Uterus (tissue), 4 donors: Measurements from ENCODE around the gene RNF208. TPM values are rescaled to one million over a fixed set of nuclear protein-coding genes. Genes with fewer than 3 reads are reported as not detected.

Experiments
- DNase-seq, 2 donors: peaks; one replicate each; pipeline ENCODE4 v3.0.0-alpha.2; 2019 to 2020
- H3K27ac ChIP-seq, 2 donors: fragments of 200-600 bp; sonication (generic); 1 replicate in 1 of 2; 2 replicates in 1 of 2; pipeline ENCODE4 v1.5.1; 2016 to 2018
- H3K27me3 ChIP-seq, 2 donors: fragments of 200-600 bp; sonication (generic); one replicate each; pipeline ENCODE4 v1.5.1; 2018 to 2019; ENCODE audit warnings: control low read depth in 1 of 2
- H3K36me3 ChIP-seq, 2 donors: fragments of 200-600 bp; sonication (generic); one replicate each; pipeline ENCODE4 v1.5.1; 2019; ENCODE audit warnings: control low read depth in 1 of 2
- H3K4me1 ChIP-seq, 2 donors: fragments of 200-600 bp; sonication (generic); one replicate each; pipeline ENCODE4 v1.5.1; 2018 to 2019; ENCODE audit warnings: control low read depth in 1 of 2
- H3K4me3 ChIP-seq, 2 donors: fragments of 200-600 bp; sonication (generic); 1 replicate in 1 of 2; 2 replicates in 1 of 2; pipeline ENCODE4 v1.5.1; 2018 to 2019; ENCODE audit warnings: mild to moderate bottlenecking in 1 of 2
- H3K9me3 ChIP-seq, 2 donors: fragments of 200-600 bp; sonication (generic); one replicate each; pipeline ENCODE4 v1.5.1; 2019; ENCODE audit warnings: control low read depth in 1 of 2
- POLR2A ChIP-seq, 2 donors: fragments of 450-650 bp; IDR thresholded peaks; one replicate each; pipeline ENCODE4 v1.6.1; 2016; ENCODE audit warnings: antibody characterized with exemption in 2 of 2, mild to moderate bottlenecking in 1 of 2, moderate library complexity in 1 of 2
- intact Hi-C: fragments of 100-400 bp; cut with DNase I; formaldehyde crosslinking; loops from one replicate; pipeline ENCODE4 v1.15.1; 2023; ENCODE audit warnings: low total_unique reads
- total RNA-seq, 4 donors: library from RNA; depleted of rRNA in 3 of 4; stranded (reverse); fragments of >200 nt in 3 of 4; gene quantifications; one replicate each; pipeline versions ENCODE4 v1.1.0 to v1.2.4, GENCODE V29; 2014 to 2023
- TF ChIP-seq, protein P1 (sequence below), 4 experiments: fragments of 200-600 bp in 2 of 4; fragments of 450-650 bp in 2 of 4; sonication (generic) in 2 of 4; IDR thresholded peaks; one replicate each; pipeline ENCODE4 v1.5.1; 2016 to 2019; ENCODE audit warnings: antibody characterized with exemption in 4 of 4, mild to moderate bottlenecking in 2 of 4, moderate library complexity in 1 of 4
- donor health status: DM: yes; HTN: yes; CAD: no.

RNF208 gene
- total RNA-seq, 4 donors from 2014 or later = 3.7 TPM; not detected in 3

DNA sequence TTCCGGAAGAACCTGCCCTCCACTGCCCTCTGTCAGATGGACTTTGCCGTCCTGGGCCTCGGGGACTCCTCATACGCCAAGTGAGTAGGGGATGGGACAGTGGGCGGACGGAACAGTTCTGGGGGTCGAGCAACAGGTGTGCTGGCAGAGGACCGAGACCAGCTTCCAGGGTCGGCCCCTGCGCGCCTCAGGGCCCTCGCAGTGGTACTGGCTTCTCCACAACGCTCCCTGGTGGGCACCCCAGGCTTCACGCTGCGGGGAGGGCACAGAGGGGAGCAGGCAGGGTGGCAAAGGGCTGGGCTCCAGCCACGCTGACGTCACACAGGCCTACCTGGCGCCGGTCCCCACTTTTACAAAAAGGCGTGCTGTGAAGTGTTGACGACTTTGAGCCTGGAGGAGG, 9.5 kb downstream of the RNF208 start:
- no peak for TF ChIP-seq POLR2A (IDR thresholded peaks at IDR 0.05)
- TF ChIP-seq, protein P1, sequence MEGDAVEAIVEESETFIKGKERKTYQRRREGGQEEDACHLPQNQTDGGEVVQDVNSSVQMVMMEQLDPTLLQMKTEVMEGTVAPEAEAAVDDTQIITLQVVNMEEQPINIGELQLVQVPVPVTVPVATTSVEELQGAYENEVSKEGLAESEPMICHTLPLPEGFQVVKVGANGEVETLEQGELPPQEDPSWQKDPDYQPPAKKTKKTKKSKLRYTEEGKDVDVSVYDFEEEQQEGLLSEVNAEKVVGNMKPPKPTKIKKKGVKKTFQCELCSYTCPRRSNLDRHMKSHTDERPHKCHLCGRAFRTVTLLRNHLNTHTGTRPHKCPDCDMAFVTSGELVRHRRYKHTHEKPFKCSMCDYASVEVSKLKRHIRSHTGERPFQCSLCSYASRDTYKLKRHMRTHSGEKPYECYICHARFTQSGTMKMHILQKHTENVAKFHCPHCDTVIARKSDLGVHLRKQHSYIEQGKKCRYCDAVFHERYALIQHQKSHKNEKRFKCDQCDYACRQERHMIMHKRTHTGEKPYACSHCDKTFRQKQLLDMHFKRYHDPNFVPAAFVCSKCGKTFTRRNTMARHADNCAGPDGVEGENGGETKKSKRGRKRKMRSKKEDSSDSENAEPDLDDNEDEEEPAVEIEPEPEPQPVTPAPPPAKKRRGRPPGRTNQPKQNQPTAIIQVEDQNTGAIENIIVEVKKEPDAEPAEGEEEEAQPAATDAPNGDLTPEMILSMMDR (IDR thresholded peaks at IDR 0.05) = no peak
- DNase-seq = no peak
- no peaks in the 10 kb centered on the region for H3K9me3 ChIP-seq
- H3K4me3 ChIP-seq = no peak overlapping the region
- no peak overlapping the region for H3K27ac ChIP-seq
- peaks cover 0 to 1% of the 10 kb centered on the region in 2 donors for H3K4me1 ChIP-seq
- H3K36me3 ChIP-seq = no peaks in the 10 kb centered on the region
- intact Hi-C loops = no loop called here
- no peaks in the 10 kb centered on the region for H3K27me3 ChIP-seq

DNA sequence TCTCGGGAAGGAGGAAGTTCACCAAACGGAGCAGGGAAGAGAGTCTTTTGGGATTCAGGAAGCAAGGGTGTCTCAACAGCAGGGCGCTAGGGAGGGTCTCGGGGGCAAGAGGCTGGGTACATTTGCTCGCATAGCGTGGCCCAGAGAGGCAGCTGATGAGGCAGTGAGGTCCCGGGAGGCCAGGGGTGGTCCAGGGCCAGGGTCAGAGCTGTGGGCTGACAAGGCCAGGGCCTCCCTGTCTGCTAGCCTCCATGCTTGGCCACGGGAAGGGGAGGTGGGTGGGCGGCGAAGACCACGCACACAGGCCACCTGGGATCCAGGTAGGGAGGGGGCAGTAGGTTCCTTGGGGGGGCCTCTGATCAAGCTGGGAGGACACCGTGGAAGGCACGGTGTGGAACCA, 10.5 kb downstream of the RNF208 start:
- intact Hi-C loops = no loop called here
- no peak overlapping the region for H3K27ac ChIP-seq
- DNase-seq = no peak
- H3K9me3 ChIP-seq = no peaks in the 10 kb centered on the region
- H3K36me3 ChIP-seq = no peaks in the 10 kb centered on the region
- H3K4me1 ChIP-seq = peaks cover 0 to under 1% of the 10 kb centered on the region in 2 donors
- no peaks in the 10 kb centered on the region for H3K27me3 ChIP-seq
- TF ChIP-seq POLR2A (IDR thresholded peaks at IDR 0.05) = no peak
- TF ChIP-seq, protein P1 (IDR thresholded peaks at IDR 0.05) = no peak
- no peak overlapping the region for H3K4me3 ChIP-seq

DNA sequence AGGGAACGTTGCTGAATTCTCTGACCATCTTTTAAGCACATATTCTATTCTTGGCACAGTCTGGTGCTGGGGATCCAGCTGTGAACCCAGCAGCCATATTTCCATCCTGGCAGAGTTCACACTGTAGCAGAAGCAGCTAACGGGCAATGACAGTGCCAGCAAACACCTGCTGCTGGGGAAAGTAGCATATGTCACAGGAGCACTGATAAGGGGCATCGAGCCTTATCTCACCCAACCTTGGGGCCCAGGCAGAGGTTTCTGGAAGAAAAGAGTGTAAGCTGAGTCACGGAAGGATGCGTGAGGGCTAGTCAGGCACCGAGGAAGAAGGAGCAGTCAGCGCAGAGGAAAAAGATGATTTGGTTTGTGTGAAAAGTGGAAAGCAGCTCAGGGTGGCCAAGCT, 15.4 kb downstream of the RNF208 start:
- intact Hi-C loops = no loop called here
- Histone ChIP-seq H3K27me3 (no peaks in the 10 kb centered on the region), H3K9me3 (no peaks in the 10 kb centered on the region), H3K4me3 (peak overlapping the region in 1 of 2 donors; percentile 86), H3K4me1 (peaks cover 9 to 15% of the 10 kb centered on the region in 2 donors), H3K27ac (no peak overlapping the region), H3K36me3 (no peaks in the 10 kb centered on the region)
- TF ChIP-seq POLR2A (IDR thresholded peaks at IDR 0.05) = no peak
- TF ChIP-seq, protein P1 (IDR thresholded peaks at IDR 0.05) = no peak
- no peak for DNase-seq

DNA sequence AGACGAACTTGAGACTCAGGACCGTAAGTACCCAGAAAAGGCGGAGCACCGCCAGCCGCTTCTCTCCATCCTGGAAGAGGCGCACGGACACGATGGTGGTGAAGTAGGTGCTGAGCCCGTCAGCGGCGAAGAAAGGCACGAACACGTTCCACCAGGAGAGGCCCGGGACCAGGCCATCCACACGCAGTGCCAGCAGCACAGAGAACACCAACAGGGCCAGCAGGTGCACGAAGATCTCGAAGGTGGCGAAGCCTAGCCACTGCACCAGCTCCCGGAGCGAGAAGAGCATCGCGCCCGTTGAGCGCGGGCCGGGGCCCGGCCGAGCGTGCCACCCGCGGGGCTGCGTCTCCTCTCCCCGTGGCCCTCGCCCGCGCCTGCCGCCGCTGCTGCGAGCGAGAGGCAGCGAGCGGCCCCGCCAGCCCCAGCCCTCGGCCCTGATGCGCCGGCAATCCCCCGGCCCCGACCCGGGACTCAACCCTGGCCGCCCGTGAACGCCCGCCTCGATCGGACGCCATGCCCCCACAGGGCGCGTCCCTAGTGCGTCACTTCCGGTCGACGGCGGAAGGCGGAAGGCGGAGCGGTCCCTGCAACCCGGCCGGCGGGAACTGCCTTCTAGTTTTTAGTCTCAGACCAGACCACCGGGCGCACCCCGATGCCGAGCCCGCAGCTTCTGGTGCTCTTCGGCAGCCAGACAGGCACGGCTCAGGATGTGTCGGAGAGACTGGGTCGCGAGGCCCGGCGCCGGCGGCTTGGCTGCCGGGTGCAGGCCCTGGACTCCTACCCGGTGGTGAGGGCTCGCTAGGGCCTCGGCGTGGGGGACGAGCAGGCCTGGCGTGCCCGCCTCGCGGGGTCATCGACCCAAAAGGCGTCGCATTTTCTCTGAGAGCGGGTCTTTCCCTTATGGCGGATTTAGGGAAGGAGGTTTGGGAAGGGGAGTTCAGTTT, 16.6 kb downstream of the RNF208 start, which contains the start of the genes NDOR1 and TMEM203:
TSS of gene NDOR1 (plus strand) at position 575 of the 944 bp plus-strand sequence. CDS start at position 653, 78 bp downstream.
TSS of gene TMEM203 (minus strand) at position 523 of the 944 bp plus-strand sequence. CDS start at position 289, 234 bp downstream.
- peak within 1 kb of the TSS; percentile 86 to 91 for H3K4me3 ChIP-seq
- peak; percentile 88 to 91 for DNase-seq
- TF ChIP-seq, protein P1 (IDR thresholded peaks at IDR 0.05) = peak in 1 of 4 experiments; percentile 37
- TF ChIP-seq POLR2A (IDR thresholded peaks at IDR 0.05) = peak; percentile 58 to 79
- intact Hi-C loops = no loop called here
- no peaks in the 10 kb centered on the region for H3K9me3 ChIP-seq
- peak within 1 kb of the TSS; percentile 29 to 79 for H3K27ac ChIP-seq
- H3K4me1 ChIP-seq = peaks cover 9 to 15% of the 10 kb centered on the region in 2 donors
- H3K27me3 ChIP-seq = no peaks in the 10 kb centered on the region
- no peaks in the 10 kb centered on the region for H3K36me3 ChIP-seq

DNA sequence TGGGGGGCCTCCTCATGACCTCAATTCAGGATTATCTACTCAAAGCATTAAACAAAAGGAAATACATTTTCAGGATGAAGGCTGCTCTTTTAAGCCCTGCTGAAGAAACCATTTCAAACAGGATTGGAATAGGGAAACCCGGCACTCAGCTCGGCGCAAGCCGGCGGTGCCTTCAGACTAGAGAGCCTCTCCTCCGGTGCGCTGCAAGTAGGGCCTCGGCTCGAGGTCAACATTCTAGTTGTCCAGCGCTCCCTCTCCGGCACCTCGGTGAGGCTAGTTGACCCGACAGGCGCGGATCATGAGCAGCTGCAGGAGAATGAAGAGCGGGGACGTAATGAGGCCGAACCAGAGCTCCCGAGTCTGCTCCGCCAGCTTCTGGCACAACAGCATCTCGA, 17.3 kb downstream of the RNF208 start:
- H3K4me1 ChIP-seq = peaks cover 11 to 16% of the 10 kb centered on the region in 2 donors
- no peak overlapping the region for H3K27ac ChIP-seq
- H3K27me3 ChIP-seq = no peaks in the 10 kb centered on the region
- peak overlapping the region; percentile 86 to 91 for H3K4me3 ChIP-seq
- intact Hi-C loops = no loop called here
- TF ChIP-seq POLR2A (IDR thresholded peaks at IDR 0.05) = no peak
- TF ChIP-seq, protein P1 (IDR thresholded peaks at IDR 0.05) = no peak
- H3K9me3 ChIP-seq = no peaks in the 10 kb centered on the region
- H3K36me3 ChIP-seq = no peaks in the 10 kb centered on the region
- DNase-seq = no peak
